HCT116 (cell line): ENCODE results near the gene KCNK4. TPM values are rescaled to one million over a fixed set of nuclear protein-coding genes. Genes with fewer than 3 reads are reported as not detected.
"Not testable (repeated sequence)": the region's sequence is repeated elsewhere in the genome, so short reads cannot be mapped to it uniquely, and the experiment has no call there.

Source experiments
- ATAC-seq: fragments of 200-7000 bp; cut with Tn5 transposase; 2 replicates; pipeline ENCODE4 v1.9.1; 2020; ENCODE audit warnings: mild to moderate bottlenecking, moderate library complexity
- BruUV-seq: library from RNA; stranded (reverse); fragments of 400-500 nt; replicated peaks from 2 replicates; lab custom pipeline; 2021; lab: Mats Ljungman, UMichigan
- CTCF ChIA-PET: fragments of 300-600 bp; sonication (Branson Sonifier 250); formaldehyde crosslinking; loops from one replicate; lab custom pipeline; 2021; ENCODE audit warnings: antibody characterized with exemption; lab: Charles Lee
- POLR2A ChIA-PET: fragments of 300-600, 350-600 bp; sonication (Branson Sonifier 250); formaldehyde crosslinking; loops from one replicate; lab custom pipeline; 2021; ENCODE audit warnings: antibody characterized with exemption; lab: Charles Lee
- RAD21 ChIA-PET, 2 experiments: fragments of 300-600 bp; sonication (Branson Sonifier 250); formaldehyde crosslinking; loops; one replicate each; lab custom pipeline; 2023; ENCODE audit warnings: low total read pairs in 2 of 2; ENCODE audit not compliant: uncharacterized antibody in 2 of 2, unreplicated experiment in 2 of 2, low non-redundant PET in 1 of 2; lab: Charles Lee
- DNase-seq: peaks from one replicate; pipeline ENCODE4 v3.0.0-alpha.2; 2010; ENCODE audit warnings: low read depth, low spot score
- H2AFZ ChIP-seq: fragments of 200-600 bp; shearing (Covaris generic), sonication (generic); 2 replicates; pipeline ENCODE4 v1.6.1; 2017; ENCODE audit warnings: low read depth, mixed run types, mixed read lengths, antibody characterized with exemption, low read length; ENCODE audit not compliant: poor library complexity, severe bottlenecking
- H3K27ac ChIP-seq: 2 replicates; pipeline ENCODE4 v1.5.1; 2012; ENCODE audit warnings: low read depth, low read length
- H3K27me3 ChIP-seq: fragments of 200-600 bp; sonication (generic); 2 replicates; pipeline ENCODE4 v1.6.1; 2016; ENCODE audit warnings: mixed run types, low read length, mixed read lengths; ENCODE audit not compliant: insufficient read depth
- H3K36me3 ChIP-seq, 2 experiments: fragments of 200-500 bp in 1 of 2; fragments of 200-600 bp in 1 of 2; sonication (Bioruptor generic) in 1 of 2; sonication (generic) in 1 of 2; 2 replicates each; pipeline versions ENCODE4 v1.5.1 to v1.6.1; 2014 to 2016; ENCODE audit warnings: low read length in 2 of 2, inconsistent platforms in 1 of 2, mixed read lengths in 1 of 2, mixed run types in 1 of 2; ENCODE audit not compliant: insufficient read depth in 2 of 2, control insufficient read depth in 1 of 2
- H3K4me1 ChIP-seq, 2 experiments: fragments of 200-600 bp in 1 of 2; sonication (generic) in 1 of 2; 2 replicates each; pipeline versions ENCODE4 v1.5.1 to v1.6.1; 2012 to 2017; ENCODE audit warnings: low read length in 2 of 2, inconsistent platforms in 1 of 2, mild to moderate bottlenecking in 1 of 2, mixed read lengths in 1 of 2, mixed run types in 1 of 2, moderate library complexity in 1 of 2; ENCODE audit not compliant: insufficient read depth in 2 of 2, control insufficient read depth in 1 of 2
- H3K4me2 ChIP-seq: fragments of 200-600 bp; sonication (generic); 2 replicates; pipeline ENCODE4 v1.6.1; 2017; ENCODE audit warnings: mixed run types, low read length, mixed read lengths
- H3K4me3 ChIP-seq, 2 experiments: fragments of 200-600 bp in 1 of 2; sonication (generic) in 1 of 2; replicated peaks in 1 of 2; 2 replicates each; pipeline ENCODE4 v1.5.1; 2011 to 2016; ENCODE audit warnings: low read length in 2 of 2, control low read depth in 1 of 2, low read depth in 1 of 2, mild to moderate bottlenecking in 1 of 2, mixed read lengths in 1 of 2, mixed run types in 1 of 2
- H3K79me2 ChIP-seq: fragments of 200-600 bp; sonication (generic); 2 replicates; pipeline ENCODE4 v1.6.1; 2017; ENCODE audit warnings: mild to moderate bottlenecking, mixed run types, low read length, moderate library complexity, mixed read lengths; ENCODE audit not compliant: insufficient read depth
- H3K9ac ChIP-seq: fragments of 200-600 bp; sonication (generic); 2 replicates; pipeline ENCODE4 v1.6.1; 2016; ENCODE audit warnings: low read length, mixed read lengths
- H3K9me2 ChIP-seq: fragments of 200-600 bp; sonication (generic), shearing (Covaris generic); 2 replicates; pipeline ENCODE4 v1.6.1; 2017; ENCODE audit warnings: mixed run types, mild to moderate bottlenecking, moderate library complexity; ENCODE audit not compliant: insufficient read depth
- H3K9me3 ChIP-seq, 2 experiments: fragments of 200-500 bp in 1 of 2; fragments of 200-600 bp in 1 of 2; sonication (Bioruptor generic) in 1 of 2; sonication (generic) in 1 of 2; 2 replicates each; pipeline ENCODE4 v1.6.1; 2014 to 2017; ENCODE audit warnings: low read length in 2 of 2, mixed read lengths in 2 of 2, inconsistent platforms in 1 of 2, low read depth in 1 of 2, mild to moderate bottlenecking in 1 of 2, mixed run types in 1 of 2, moderate library complexity in 1 of 2; ENCODE audit not compliant: control insufficient read depth in 1 of 2, insufficient read depth in 1 of 2
- H4K20me1 ChIP-seq: fragments of 200-600 bp; sonication (generic), shearing (Covaris generic); 2 replicates; pipeline ENCODE4 v1.6.1; 2017; ENCODE audit warnings: mixed run types, mild to moderate bottlenecking, moderate library complexity; ENCODE audit not compliant: insufficient read depth
- CTCF ChIP-seq, 3 experiments: fragments of 200-600 bp in 1 of 3; sonication (generic) in 1 of 3; IDR thresholded peaks in 2 of 3; conservative IDR thresholded peaks in 1 of 3; 2 replicates each; pipeline ENCODE4 v1.5.1; 2012 to 2017; ENCODE audit warnings: low read depth in 2 of 3, low read length in 2 of 3, antibody characterized with exemption in 1 of 3, borderline replicate concordance in 1 of 3, control low read depth in 1 of 3, mild to moderate bottlenecking in 1 of 3, mixed read lengths in 1 of 3, mixed run types in 1 of 3, moderate library complexity in 1 of 3; ENCODE audit not compliant: insufficient read depth in 1 of 3
- ELF1 ChIP-seq: IDR thresholded peaks from 2 replicates; pipeline ENCODE4 v1.6.1; 2012; ENCODE audit warnings: low read depth, borderline replicate concordance
- POLR2AphosphoS5 ChIP-seq: IDR thresholded peaks from 2 replicates; pipeline ENCODE4 v1.6.1; 2011; ENCODE audit warnings: mild to moderate bottlenecking, low read depth, low read length, moderate library complexity
- REST ChIP-seq: IDR thresholded peaks from 2 replicates; pipeline ENCODE4 v1.6.1; 2012; ENCODE audit warnings: low read depth
- intact Hi-C: fragments of 100-400 bp; cut with micrococcal nuclease; formaldehyde crosslinking; loops from 2 replicates; pipeline ENCODE4 v1.10.0; 2022
- total RNA-seq: library from RNA; stranded (reverse); gene quantifications from one replicate; pipeline ENCODE4 v1.2.1, GENCODE V29; 2021; ENCODE audit not compliant: unreplicated experiment

KCNK4 gene
- total RNA-seq, 1 experiment from 2014 or later: not detected

GRCh38 chr11:64323373-64323772 is 32.3 kb downstream of the KCNK4 start:
- no peak overlapping the region for H2AFZ ChIP-seq
- ATAC-seq: no peak
- H3K9me2 ChIP-seq: no peaks in the 10 kb centered on the region
- H3K9ac ChIP-seq: no peak overlapping the region
- H4K20me1 ChIP-seq: no peaks in the 10 kb centered on the region
- peaks cover 17 to 44% of the 10 kb centered on the region in 2 experiments for H3K4me1 ChIP-seq
- H3K27ac ChIP-seq: no peak overlapping the region; the same call in 1 of the 2 replicates
- CTCF ChIA-PET: interaction anchor here (1.5 to 2.0 kb wide), 2 partner anchors 12 to 32 kb away, joined by 5 read pairs; no protein-coding TSS in a partner anchor
- H3K9me3 ChIP-seq: no peaks in the 10 kb centered on the region
- intact Hi-C loops: no loop called here
- DNase-seq: no peak
- H3K79me2 ChIP-seq: peaks cover 16% of the 10 kb centered on the region
- H3K4me3 ChIP-seq: no peak overlapping the region
- RAD21 ChIA-PET: interaction anchor here (1.2 to 1.4 kb wide), 2 partner anchors 8 kb away, joined by 3 read pairs; no protein-coding TSS in a partner anchor
- no peak for TF ChIP-seq CTCF (IDR thresholded peaks at IDR 0.05 in 2 of 3, conservative IDR thresholded peaks at IDR 0.05 in 1 of 3; ENCODE audit: borderline replicate concordance in 1 of 3, insufficient read depth in 1 of 3, low read depth in 2 of 3, low read length in 2 of 3)
- 0 out of 2 replicates have a peak, but pooled peaks have one; percentile 21 for TF ChIP-seq POLR2AphosphoS5
- TF ChIP-seq ELF1: no peak
- TF ChIP-seq REST: no peak
- TF ChIP-seq, all 23 proteins: peak for 1
- Histone ChIP-seq H3K4me2 (no peak overlapping the region), H3K27me3 (no peaks in the 10 kb centered on the region), H3K36me3 (peaks cover 0 to 7% of the 10 kb centered on the region in 2 experiments; a peak in 1 of 4 replicates)
- POLR2A ChIA-PET: interaction anchor here (1.5 to 2.2 kb wide), 2 partner anchors 9 kb away, joined by 6 to 9 read pairs; no protein-coding TSS in a partner anchor
- BruUV-seq: no TSS peak

GRCh38 chr11:64323984-64324383 is 32.9 kb downstream of the KCNK4 start:
- H3K4me3 ChIP-seq, H2AFZ ChIP-seq, H3K9me2 ChIP-seq, H3K36me3 ChIP-seq, intact Hi-C loops, ATAC-seq, BruUV-seq, H3K9me3 ChIP-seq, H3K4me2 ChIP-seq, H3K79me2 ChIP-seq, H3K27me3 ChIP-seq, H4K20me1 ChIP-seq, H3K9ac ChIP-seq, DNase-seq: not testable (repeated sequence)
- Histone ChIP-seq H3K27ac (peak overlapping the region; percentile 12; the same call in 1 of the 2 replicates), H3K4me1 (peaks cover 17 to 41% of the 10 kb centered on the region in 2 experiments)
- ChIA-PET RAD21 (interaction anchor here in 1 of 2 experiments (1.4 kb wide), 1 partner anchor 8 kb away, joined by 3 read pairs; no protein-coding TSS in a partner anchor), CTCF (interaction anchor here (1.5 to 2.0 kb wide), 2 partner anchors 11 to 31 kb away, joined by 5 read pairs; no protein-coding TSS in a partner anchor), POLR2A (interaction anchor here (1.5 to 2.2 kb wide), 2 partner anchors 8 to 10 kb away, joined by 6 to 9 read pairs; no protein-coding TSS in a partner anchor)
